Mucosa of descending colon (tissue), 3 donors: ENCODE measurements around the gene PRKCE. TPM values are rescaled to one million over a fixed set of nuclear protein-coding genes. Genes with fewer than 3 reads are reported as not detected.

ENCODE experiments used
- ATAC-seq: fragments of 200-7000 bp; cut with Tn5 transposase; one replicate; pipeline ENCODE4 v1.9.1; 2020; ENCODE audit warnings: mild to moderate bottlenecking, moderate library complexity
- DNase-seq, 3 donors: peaks; one replicate each; pipeline ENCODE4 v3.0.0-alpha.2; 2020
- H3K36me3 ChIP-seq: fragments of 200-600 bp; one replicate; pipeline ENCODE4 v1.8.0; 2021; ENCODE audit warnings: low read depth, mild to moderate bottlenecking
- H3K4me1 ChIP-seq: fragments of 200-600 bp; one replicate; pipeline ENCODE4 v1.8.0; 2021; ENCODE audit warnings: low read depth, mild to moderate bottlenecking
- H3K4me3 ChIP-seq: fragments of 200-600 bp; one replicate; pipeline ENCODE4 v1.8.0; 2021; ENCODE audit warnings: mild to moderate bottlenecking
- H3K9me3 ChIP-seq: fragments of 200-600 bp; one replicate; pipeline ENCODE4 v1.8.0; 2021; ENCODE audit warnings: mild to moderate bottlenecking
- intact Hi-C, 2 donors: fragments of 100-400 bp; cut with DNase I in 1 of 2; cut with micrococcal nuclease in 1 of 2; formaldehyde crosslinking; loops; one replicate each; pipeline versions ENCODE4 v1.11.0 to v1.11.1; 2022; cut with DNase I, micrococcal nuclease
- total RNA-seq, 3 donors: library from RNA; stranded (reverse); fragmentation: NEBNext Ultra II Directional in 2 of 3; extraction: Animal tissue kit (Norgen Biotek cat#: 25700) in 2 of 3; gene quantifications; one replicate each; pipeline versions ENCODE4 v1.2.1 to v1.2.4, GENCODE V29; 2021 to 2023
- TF ChIP-seq, protein P1 (sequence below): fragments of 200-600 bp; IDR thresholded peaks from one replicate; pipeline ENCODE4 v1.8.0; 2022; ENCODE audit warnings: antibody characterized with exemption, mild to moderate bottlenecking
- donor health status: DM: no; HTN: no; CAD: no; lungs with moderate emphysema.
- donor health status: DM: no; HTN: no; CAD: no.
- donor health status: DM: no; HTN: yes; CAD: no.

Gene PRKCE
- total RNA-seq, 3 donors from 2014 or later = 24.5 to 52.0 (median 32.7) TPM

GRCh38 chr2:45840481-45840880 lies 189.0 kb downstream of the PRKCE start:
- intact Hi-C loops = no loop called here
- no peak for ATAC-seq
- TF ChIP-seq, protein P1, sequence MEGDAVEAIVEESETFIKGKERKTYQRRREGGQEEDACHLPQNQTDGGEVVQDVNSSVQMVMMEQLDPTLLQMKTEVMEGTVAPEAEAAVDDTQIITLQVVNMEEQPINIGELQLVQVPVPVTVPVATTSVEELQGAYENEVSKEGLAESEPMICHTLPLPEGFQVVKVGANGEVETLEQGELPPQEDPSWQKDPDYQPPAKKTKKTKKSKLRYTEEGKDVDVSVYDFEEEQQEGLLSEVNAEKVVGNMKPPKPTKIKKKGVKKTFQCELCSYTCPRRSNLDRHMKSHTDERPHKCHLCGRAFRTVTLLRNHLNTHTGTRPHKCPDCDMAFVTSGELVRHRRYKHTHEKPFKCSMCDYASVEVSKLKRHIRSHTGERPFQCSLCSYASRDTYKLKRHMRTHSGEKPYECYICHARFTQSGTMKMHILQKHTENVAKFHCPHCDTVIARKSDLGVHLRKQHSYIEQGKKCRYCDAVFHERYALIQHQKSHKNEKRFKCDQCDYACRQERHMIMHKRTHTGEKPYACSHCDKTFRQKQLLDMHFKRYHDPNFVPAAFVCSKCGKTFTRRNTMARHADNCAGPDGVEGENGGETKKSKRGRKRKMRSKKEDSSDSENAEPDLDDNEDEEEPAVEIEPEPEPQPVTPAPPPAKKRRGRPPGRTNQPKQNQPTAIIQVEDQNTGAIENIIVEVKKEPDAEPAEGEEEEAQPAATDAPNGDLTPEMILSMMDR = no peak

DNA sequence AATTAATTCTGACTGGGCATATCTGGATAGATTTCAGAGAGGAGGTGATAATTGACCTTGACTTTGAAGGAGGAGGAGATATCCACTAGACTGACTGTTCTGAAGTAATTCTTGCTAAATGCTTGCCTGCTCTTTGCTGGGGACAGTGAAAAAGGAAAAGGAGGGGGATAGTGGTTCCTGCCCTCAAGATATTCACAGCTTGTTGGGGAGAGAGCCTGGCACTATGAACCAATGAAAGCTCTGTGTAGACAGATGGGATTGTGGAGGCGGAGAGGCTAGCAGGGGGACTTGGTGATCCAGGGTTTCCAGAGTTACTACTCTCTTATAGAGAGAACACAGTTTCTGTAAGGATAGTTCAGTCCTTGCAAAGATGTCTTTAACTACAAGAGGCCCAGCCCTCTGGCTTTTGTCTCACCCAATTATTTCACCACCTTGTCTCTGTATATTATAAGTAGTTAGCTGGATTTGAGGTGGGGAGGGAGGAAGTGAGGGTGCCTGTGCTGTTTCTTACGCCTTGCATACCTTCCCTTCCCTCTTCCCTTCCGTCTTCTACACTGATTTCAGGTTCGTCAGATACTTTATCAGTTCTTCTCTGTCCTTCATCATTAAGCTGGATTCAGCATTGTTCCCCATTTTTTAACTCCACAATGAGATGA lies 190.4 kb downstream of the PRKCE start:
- Histone ChIP-seq H3K9me3 (no peaks in the 10 kb centered on the region), H3K4me1 (no peaks in the 10 kb centered on the region), H3K4me3 (no peak overlapping the region), H3K36me3 (no peaks in the 10 kb centered on the region)
- ATAC-seq (no peak), DNase-seq (no peak)
- TF ChIP-seq, protein P1 = no peak
- intact Hi-C loops = no loop called here

More at GRCh38 chr2:45840481-45840880, 189.0 kb downstream of the PRKCE start:
- no peak for DNase-seq
- no peak overlapping the region for H3K4me3 ChIP-seq
- no peaks in the 10 kb centered on the region for H3K4me1 ChIP-seq
- H3K9me3 ChIP-seq = no peaks in the 10 kb centered on the region
- H3K36me3 ChIP-seq = no peaks in the 10 kb centered on the region

DNA sequence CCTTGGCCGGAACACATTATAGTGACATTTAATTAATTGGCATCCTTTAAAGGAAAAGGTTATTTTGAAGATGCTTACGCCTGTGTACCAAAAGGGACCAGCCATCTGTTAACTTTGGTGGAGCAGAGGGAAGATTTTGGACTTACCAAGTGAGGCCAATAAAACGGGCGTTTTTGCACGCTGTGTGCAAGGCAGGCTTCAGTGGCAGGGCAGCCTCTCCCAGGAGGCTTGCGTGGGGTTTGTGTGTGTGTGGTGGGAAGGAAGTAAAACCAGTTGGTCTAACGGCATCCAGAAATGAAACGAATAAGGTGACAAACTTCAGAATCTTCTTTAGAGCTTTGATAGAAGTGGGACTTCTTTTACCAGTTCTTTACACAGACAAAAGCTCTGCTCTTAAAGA lies 191.7 kb downstream of the PRKCE start:
- TF ChIP-seq, protein P1 = no peak
- Histone ChIP-seq H3K4me1 (no peaks in the 10 kb centered on the region), H3K9me3 (no peaks in the 10 kb centered on the region), H3K4me3 (no peak overlapping the region), H3K36me3 (no peaks in the 10 kb centered on the region)
- intact Hi-C loops = no loop called here
- ATAC-seq = peak; percentile 21
- DNase-seq = no peak

GRCh38 chr2:45844796-45845457 lies 193.5 kb downstream of the PRKCE start:
- H3K4me1 ChIP-seq = no peaks in the 10 kb centered on the region
- intact Hi-C loops = no loop called here
- TF ChIP-seq, protein P1 = no peak
- no peaks in the 10 kb centered on the region for H3K9me3 ChIP-seq
- DNase-seq (no peak), ATAC-seq (no peak)
- H3K36me3 ChIP-seq = no peaks in the 10 kb centered on the region
- no peak overlapping the region for H3K4me3 ChIP-seq

- DNase-seq (no peak), ATAC-seq (no peak)
- Histone ChIP-seq H3K36me3 (no peaks in the 10 kb centered on the region), H3K4me1 (no peaks in the 10 kb centered on the region), H3K9me3 (no peaks in the 10 kb centered on the region), H3K4me3 (no peak overlapping the region)
- TF ChIP-seq, protein P1 = no peak
- intact Hi-C loops = no loop called here
Measured at GRCh38 chr2:45845566-45845965, 194.1 kb downstream of the PRKCE start.
